Measurements from ENCODE around the gene HOXB4. TPM values are rescaled to one million over a fixed set of nuclear protein-coding genes. Genes with fewer than 3 reads are reported as not detected.

Gene HOXB4
- total RNA-seq, 1 experiment from 2014 or later, result 11.3 TPM

GRCh38 chr17:48591255-48592056 is 13.3 kb upstream of the HOXB4 start:
- POLR2A ChIA-PET, result interaction anchor here (0.6 to 1.7 kb wide), 2 partner anchors 10 to 13 kb away, joined by 4 to 6 read pairs; partner anchors contain the start of gene HOXB6
- TF ChIP-seq ZBTB33 (IDR thresholded peaks at IDR 0.05; ENCODE audit: extremely low read depth, insufficient replicate concordance, low read length), result no peak
- TF ChIP-seq MAX (IDR thresholded peaks at IDR 0.05), result no peak
- no peak for TF ChIP-seq SRF (IDR thresholded peaks at IDR 0.05; ENCODE audit: low read depth)
- TF ChIP-seq SIN3A (IDR thresholded peaks at IDR 0.05; ENCODE audit: low read depth), result no peak
- no peak for TF ChIP-seq ATF3 (IDR thresholded peaks at IDR 0.05)
- peaks cover 57% of the 10 kb centered on the region for H3K79me2 ChIP-seq (ENCODE audit: insufficient read depth, low read length)
- no peak overlapping the region for H3K4me2 ChIP-seq (ENCODE audit: low read length)
- no peaks in the 10 kb centered on the region for H3K9me3 ChIP-seq (ENCODE audit: control insufficient read depth in 1 of 2, insufficient read depth in 1 of 2, low read depth in 1 of 2, low read length in 2 of 2)
- H4K20me1 ChIP-seq (ENCODE audit: insufficient read depth), result no peaks in the 10 kb centered on the region
- H3K27ac ChIP-seq (ENCODE audit: low read depth, low read length), result no peak overlapping the region
- H3K4me1 ChIP-seq (ENCODE audit: control insufficient read depth in 1 of 2, insufficient read depth in 2 of 2, low read length in 2 of 2), result peaks cover 11 to 32% of the 10 kb centered on the region in 2 experiments; a peak in 3 of 4 replicates
- H3K9ac ChIP-seq (ENCODE audit: low read length), result no peak overlapping the region
- H3K27me3 ChIP-seq (ENCODE audit: insufficient read depth, low read length), result no peaks in the 10 kb centered on the region
- DNase-seq (ENCODE audit: low read depth, low spot score) (no peak), ATAC-seq (no peak)
- CTCF ChIA-PET, result no interaction called here
- no TSS peak for BruUV-seq (replicated peaks)
- H3K9me2 ChIP-seq (ENCODE audit: insufficient read depth), result no peaks in the 10 kb centered on the region
- intact Hi-C loops (cut with micrococcal nuclease), result no loop called here
- no peak overlapping the region for H3K4me3 ChIP-seq (replicated peaks in 1 of 2; ENCODE audit: low read depth in 1 of 2, low read length in 2 of 2)
- RAD21 ChIA-PET (ENCODE audit: low non-redundant PET in 1 of 2, low total read pairs in 2 of 2, uncharacterized antibody in 2 of 2, unreplicated experiment in 2 of 2), result no interaction called here
- peaks cover 7 to 23% of the 10 kb centered on the region in 2 experiments; a peak in 3 of 4 replicates for H3K36me3 ChIP-seq (ENCODE audit: control insufficient read depth in 1 of 2, insufficient read depth in 2 of 2, low read length in 2 of 2)
- H2AFZ ChIP-seq (ENCODE audit: low read depth, low read length, poor library complexity, severe bottlenecking), result no peak overlapping the region
